RPMI7951 (cell line): ENCODE measurements around the gene RITA1. TPM values are rescaled to one million over a fixed set of nuclear protein-coding genes. Genes with fewer than 3 reads are reported as not detected.
"Not testable (repeated sequence)": the region's sequence is repeated elsewhere in the genome, so short reads cannot be mapped to it uniquely, and the experiment has no call there.

Experiments
- DNase-seq: peaks from one replicate; pipeline ENCODE4 v3.0.0-alpha.2; 2012; ENCODE audit warnings: low read depth
- total RNA-seq: library from RNA; depleted of rRNA; stranded (reverse); fragments of >200 nt; shearing (Covaris generic); gene quantifications from 2 replicates; pipeline ENCODE4 v1.2.3, GENCODE V29; 2014

RITA1 gene
- total RNA-seq, 1 experiment from 2014 or later, result 39.5 TPM

DNA sequence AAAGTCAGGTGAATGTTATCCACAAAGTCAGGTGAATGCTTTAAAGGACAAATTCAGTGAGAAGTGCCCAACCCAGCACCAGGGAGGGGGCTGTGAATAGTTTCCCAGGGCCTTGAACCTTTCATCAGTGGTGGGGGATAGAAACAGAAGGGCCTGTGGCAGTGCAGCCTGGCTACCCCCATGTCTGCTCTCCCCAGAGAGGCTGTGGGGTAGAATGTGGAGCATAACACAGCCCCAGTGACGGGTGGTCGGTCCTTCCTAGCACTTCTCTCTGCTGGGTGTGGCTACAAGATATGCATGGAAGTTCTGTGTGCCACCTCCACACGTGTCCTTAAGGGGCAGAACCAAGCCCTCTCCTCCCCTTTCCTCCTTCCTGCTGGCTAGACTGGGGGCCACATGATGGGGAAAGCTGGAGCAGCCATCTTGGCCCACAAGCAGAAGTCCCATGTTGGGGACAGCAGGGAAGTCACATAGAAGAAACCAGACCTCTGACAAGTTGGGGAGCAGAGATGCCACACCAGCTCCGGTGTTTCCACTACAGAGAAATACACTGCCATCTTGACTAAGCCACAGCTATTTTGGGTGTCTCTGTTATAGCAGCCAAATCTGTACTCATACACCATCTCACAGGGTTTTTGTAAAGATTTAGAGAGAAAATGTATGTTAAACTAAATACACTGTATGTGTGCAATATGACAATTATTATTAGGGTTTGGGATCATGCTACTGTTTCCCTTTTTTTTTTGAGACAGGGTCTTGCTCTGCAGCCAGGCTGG, 17.0 kb downstream of the RITA1 start:
- DNase-seq, result no peak

DNA sequence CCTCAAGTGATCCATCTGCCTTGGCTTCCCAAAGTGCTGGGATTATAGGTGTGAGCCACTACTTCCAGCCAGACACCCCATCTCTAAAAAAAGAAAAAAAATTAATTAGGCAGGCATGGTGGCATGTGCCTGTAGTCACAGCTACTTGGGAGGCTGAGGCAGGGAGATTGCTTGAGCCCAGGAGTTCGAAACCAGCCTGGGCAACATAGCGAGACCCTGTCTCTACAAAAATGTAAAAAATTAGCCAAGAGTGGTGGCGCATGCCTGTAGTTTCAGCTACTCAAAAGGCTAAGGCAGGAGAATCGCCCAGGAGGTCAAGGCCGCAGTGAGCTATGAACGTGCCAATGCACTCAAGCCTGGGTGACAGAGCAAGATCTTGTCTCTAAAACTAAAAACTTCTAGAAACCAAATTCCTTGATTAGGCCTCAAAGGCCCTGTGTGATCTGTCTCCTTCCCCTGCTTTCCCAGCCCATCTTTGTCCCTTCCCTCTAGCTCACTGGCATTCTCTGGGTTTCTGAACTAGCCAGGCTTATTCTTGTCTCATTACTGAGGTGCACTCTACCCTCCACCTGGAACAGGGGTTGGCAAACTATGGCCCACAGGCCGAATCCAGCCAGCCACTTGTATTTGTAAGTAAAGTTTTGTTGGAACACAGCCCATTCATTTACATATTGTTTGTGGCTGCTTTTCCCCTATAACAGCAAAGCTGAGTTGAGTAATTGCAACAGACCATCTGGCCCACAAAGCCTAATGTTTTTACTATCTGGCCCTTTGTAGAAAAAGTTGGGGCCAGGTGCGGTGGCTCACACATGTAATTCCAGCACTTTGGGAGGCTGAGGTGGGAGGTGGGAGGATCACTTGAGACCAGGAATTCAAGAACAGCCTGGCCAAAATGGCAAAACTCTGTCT, 18.6 kb downstream of the RITA1 start:
- peak; percentile 27 for DNase-seq

DNA sequence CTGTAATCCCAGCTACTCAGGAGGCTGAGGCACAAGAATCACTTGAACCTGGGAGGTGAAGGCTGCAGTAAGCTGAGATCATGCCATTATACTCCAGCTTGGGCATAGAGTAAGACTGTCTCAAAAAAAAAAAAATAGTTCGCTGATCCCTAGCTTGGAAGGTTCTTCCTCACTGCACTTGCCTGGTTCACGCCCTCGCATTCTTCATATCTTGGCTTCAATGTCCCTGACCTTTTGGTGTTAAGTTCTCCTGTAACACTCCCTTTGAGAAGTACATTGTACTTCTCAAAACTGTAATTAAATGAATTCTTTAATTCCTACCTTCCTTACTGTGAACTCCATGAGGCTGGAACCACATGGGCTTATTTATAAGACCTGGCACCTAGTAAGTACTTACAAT, 19.3 kb downstream of the RITA1 start:
- DNase-seq, result no peak

DNA sequence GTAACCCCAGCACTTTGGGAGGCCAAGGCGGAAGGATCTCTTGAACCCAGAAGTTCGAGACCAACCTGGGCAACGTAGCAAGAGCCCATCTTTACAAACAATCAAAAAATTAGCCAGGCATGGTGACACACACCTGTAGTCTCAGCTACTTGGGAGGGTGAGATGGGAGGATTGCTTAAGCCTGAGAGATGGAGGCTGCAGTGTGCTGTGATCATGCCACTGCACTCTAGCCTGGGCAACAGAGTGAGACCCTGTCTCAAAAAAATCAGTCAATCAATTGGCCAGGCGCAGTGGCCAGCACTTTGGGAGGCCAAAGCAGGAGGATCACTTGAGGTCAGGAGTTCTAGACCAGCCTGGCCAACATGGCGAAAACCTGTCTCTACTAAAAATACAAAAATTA, 21.3 kb downstream of the RITA1 start:
- not testable (repeated sequence) for DNase-seq

GRCh38 chr12:113207613-113208040, 22.1 kb downstream of the RITA1 start:
- peak; percentile 35 for DNase-seq

GRCh38 chr12:113208041-113208934, 22.8 kb downstream of the RITA1 start:
- DNase-seq, result peak; percentile 95

DNA sequence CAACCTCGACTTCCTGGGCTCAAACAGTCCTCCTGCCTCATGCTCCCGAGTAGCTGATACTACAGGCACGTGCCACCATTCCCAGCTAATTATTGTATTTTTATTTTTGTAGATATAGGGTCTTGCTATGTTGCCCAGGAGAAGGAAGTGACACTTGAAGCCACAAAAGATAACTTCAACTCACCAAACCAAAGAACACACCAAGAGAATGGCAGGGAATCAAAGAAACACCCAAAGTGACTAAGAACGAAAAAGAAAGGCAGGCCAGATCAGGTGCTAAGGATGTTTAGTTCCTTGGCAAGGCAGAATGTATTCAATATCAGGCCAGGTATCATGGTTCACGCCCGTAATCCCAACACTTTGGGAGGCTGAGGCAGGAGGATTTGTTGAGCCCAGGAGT, 25.6 kb downstream of the RITA1 start:
- DNase-seq, result no peak

DNA sequence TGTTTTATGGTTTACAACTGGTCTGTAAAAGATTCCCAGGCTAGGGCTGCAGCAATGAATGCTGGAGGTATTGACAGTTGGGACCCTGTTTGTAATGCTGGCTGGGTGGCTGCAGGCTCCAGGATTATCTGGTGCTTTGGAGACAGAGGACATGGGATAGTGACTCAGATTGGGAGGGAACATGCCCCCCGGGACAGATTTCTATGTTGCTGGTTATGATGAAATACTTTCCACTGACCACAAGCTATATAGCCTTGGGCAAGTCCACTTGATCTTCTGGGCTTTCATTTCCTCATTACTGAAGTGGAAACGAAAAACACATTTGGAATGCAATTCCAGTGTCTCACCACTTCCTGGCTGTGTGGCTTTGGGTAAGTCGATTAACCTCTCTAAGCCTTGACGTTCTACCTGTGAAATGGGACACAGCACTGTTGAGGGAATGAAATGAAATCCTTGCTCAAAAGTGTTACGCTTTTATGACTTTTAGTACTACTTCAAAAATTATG, 29.4 kb downstream of the RITA1 start:
- peak; percentile 99 for DNase-seq

DNA sequence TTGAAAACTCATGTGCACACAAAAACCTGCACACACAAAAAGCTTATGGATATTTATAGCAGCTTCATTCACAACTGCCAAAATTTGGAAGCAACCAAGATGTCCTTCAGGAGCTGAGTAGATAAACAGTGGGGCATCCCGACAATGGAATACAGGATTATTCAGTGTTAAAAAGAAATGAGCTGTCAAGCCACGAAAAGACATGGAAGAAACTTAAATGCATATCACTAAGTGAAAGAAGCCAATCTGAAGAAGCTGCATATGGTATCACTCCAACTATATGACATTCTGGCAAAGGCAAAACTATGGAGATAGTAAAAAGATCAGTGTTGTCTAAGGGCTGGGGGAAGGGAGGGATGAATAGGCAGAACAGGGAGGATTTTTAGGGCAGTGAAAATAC, 30.5 kb downstream of the RITA1 start:
- no peak for DNase-seq

- DNase-seq, result no peak
These were observed 35.2 kb downstream of the RITA1 start for GRCh38 chr12:113220593-113221180.

DNA sequence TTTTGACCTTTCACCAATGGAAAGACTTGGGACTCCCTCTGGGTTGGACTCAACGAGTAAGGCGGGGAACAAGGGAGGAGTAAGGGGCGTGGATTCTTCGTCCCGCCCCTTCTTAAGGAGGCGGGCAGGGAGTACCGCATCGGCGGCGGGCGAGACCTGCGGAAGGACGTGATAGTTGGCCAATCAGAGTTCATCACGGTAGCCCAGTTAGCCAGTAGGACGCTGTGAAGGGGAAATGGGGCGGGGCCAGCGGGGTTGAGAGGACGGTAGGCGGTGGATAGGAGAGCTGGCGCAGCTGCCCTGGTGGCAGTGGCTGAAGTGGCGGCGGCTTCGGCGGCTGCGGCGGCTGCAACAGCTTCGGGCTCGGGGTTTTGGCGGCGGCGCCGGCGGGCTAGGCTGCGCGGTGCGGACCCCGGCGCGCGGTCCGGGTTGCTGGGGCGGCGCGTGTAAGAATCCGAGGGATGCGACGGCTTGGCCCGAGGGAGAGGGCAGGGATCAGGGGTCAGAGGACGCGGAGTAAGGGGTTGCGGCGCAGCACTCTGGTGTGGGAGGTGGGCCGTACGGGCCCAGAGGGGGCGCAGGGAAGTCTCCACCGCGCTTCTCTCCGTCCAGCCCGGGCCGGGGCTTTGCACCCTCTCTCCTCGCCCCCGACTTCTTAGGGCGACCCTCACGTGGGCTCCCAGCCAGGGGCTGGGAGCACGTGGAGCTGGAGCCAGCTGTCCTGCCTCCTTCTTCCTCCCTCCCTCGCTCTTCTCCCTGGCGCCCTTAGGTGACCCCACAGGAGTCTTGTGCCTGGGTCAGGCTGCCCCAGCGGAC, 35.9 kb downstream of the RITA1 start, which contains the start of gene TPCN1:
Gene TPCN1, plus strand, starts transcription at position 284 of the 816 bp plus-strand sequence. CDS start 5,389 bp downstream, outside the sequence.
- peak; percentile 100 for DNase-seq

GRCh38 chr12:113221997-113222729, 36.6 kb downstream of the RITA1 start:
- no peak for DNase-seq

- peak; percentile 91 for DNase-seq
These were observed 37.4 kb downstream of the RITA1 start for GRCh38 chr12:113222730-113223531.

DNA sequence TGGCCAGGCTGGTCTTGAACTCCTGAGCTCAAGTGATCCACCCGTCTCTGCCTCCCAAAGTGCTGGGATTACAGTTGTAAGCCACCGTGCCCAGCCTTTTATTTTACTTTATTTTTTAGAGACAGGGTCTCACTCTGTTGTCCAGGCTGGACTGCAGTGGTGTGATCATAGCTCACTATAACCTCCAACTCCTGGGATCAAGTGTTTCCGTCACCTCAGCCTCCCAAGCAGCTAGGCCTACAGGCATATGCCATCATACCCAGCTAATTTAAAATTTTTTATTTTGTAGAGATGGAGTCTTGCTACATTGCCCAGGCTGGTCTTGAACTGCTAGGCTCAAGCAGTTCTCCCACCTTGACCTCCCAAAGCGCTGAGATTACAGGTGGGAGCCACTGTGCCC, 39.4 kb downstream of the RITA1 start:
- DNase-seq, result no peak

GRCh38 chr12:113226696-113227568, 41.4 kb downstream of the RITA1 start:
- no peak for DNase-seq

DNA sequence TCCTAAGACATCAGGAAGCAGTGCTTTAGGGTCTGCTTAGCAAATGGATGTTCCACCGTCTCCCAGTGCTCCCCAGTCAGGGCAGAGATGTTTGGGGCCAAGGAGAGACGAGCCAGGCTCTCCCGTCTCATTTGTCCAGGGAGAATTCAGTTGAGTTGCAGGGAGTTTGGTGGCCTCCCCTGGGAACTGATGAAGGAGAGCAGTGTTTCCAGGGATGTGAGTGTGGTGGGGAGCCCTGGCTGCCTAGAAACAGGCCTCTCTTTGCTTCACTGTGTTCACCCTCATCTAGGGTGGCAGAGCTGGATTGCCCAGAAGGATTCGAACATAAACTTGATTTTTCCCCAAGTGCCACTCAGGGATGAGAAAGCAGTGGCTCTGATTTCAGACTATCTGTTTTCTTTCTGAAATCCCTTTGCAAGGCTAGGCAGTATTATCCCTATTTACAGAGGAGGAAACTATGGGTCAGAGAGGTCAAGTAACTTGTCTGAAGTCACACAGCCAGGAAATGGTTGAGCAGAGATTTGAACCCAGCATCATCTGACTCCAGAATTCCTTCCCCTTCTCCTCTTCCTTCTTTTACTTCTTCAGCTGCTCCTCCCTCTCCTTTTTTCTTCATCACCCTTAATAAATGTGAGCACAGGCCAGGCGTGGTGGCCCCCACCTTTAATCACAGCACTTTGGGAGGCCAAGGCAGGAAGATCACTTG, 42.3 kb downstream of the RITA1 start:
- DNase-seq, result no peak
